GM12873 (cell line): ENCODE results near the gene NEK8.

ENCODE experiments used
- CTCF ChIP-seq: IDR thresholded peaks from 2 replicates; pipeline ENCODE4 v1.5.1; 2012; ENCODE audit warnings: low read depth, mild to moderate bottlenecking, moderate library complexity, low read length, control low read depth; ENCODE audit not compliant: insufficient read depth; ENCODE audit errors: missing control alignments

The NEK8 gene

DNA sequence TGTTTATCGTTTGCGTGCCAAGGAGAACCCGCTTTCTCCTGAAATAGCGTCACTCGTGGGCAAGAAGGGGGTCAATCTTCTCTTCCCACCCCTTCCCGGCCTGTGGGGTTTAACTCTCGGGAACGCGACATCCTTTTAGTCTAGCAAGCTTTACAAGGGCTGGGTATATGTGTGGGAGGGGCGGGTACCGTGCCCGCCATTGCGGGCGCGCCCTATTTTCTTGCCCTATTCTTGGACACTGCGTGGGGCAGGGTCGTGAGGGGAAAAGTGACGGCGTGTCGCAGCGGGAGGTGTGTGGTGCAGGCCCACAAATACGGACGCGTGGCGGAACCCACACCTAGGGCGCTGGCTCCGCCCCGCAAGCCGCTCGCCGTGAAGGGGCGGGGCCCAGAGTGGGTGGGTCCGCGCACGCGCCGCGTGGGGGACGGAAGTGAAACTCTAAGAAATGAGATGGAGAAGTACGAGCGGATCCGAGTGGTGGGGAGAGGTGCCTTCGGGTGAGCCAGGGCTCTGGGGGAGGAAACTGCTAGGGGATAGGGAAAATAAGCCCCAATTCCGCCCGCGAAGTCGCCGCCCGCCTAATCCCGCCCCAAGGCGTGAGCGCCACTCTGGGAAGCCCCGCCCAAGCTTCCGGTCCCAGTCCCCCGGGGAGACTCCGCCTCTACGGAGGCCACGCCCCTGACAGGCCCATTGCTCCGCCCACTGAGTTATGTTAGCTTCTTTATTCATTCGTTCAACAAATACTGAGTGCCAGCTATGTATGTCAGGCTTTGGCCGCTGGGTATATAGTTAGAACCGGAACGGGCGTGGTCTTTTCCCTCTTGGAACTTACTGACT lies at the start of gene NEK8:
TSS of gene NEK8 (plus strand) at position 425 of the 837 bp plus-strand sequence. CDS start at position 451, 26 bp downstream.
- TF ChIP-seq CTCF, result no peak

- no peak for TF ChIP-seq CTCF
Measured at GRCh38 chr17:28682655-28683054, 45.9 kb upstream of the NEK8 start.

GRCh38 chr17:28684963-28685362 lies 43.6 kb upstream of the NEK8 start:
- no peak for TF ChIP-seq CTCF

DNA sequence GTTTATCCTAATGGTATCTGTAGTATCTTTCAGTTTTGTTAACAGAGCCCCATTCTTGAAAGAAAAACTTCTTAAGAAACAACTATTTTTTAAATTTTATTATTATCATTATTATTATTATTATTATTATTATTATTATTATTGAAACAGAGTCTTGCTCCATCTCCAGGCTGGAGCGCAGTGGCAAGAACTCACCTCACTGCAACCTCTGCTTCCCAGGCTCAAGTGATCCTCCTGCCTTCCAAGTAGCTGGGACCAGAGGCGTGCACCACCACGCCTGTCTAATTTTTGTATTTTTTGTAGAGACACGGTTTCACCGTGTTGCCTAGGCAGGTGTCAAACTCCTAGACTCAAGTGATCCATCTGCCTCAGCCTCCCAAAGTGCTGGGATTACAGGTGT lies 43.2 kb upstream of the NEK8 start:
- TF ChIP-seq CTCF, result no peak

GRCh38 chr17:28686296-28686695 lies 42.3 kb upstream of the NEK8 start:
- TF ChIP-seq CTCF, result no peak

- no peak for TF ChIP-seq CTCF
Measured at GRCh38 chr17:28688481-28688880, 40.1 kb upstream of the NEK8 start.

GRCh38 chr17:28689011-28689410 lies 39.6 kb upstream of the NEK8 start:
- TF ChIP-seq CTCF, result no peak
